Body of pancreas (tissue), 4 donors: ENCODE data around the gene BEAN1. TPM values are rescaled to one million over a fixed set of nuclear protein-coding genes. Genes with fewer than 3 reads are reported as not detected.

ENCODE experiments used
- ATAC-seq: fragments of 150-250 bp; one replicate; pipeline ENCODE4 v1.9.1; 2016
- DNase-seq, 4 donors: peaks; one replicate each; pipeline ENCODE4 v3.0.0-alpha.2; 2019
- H3K27ac ChIP-seq, 4 donors: fragments of 200-600 bp; sonication (generic); 1 replicate in 3 of 4; 2 replicates in 1 of 4; pipeline versions ENCODE4 v1.5.1 to v1.6.1; 2016 to 2019; ENCODE audit warnings: mild to moderate bottlenecking in 1 of 4, mixed read lengths in 1 of 4, moderate library complexity in 1 of 4
- H3K27me3 ChIP-seq, 2 donors: fragments of 200-600 bp; sonication (generic); one replicate each; pipeline ENCODE4 v1.6.0; 2016; ENCODE audit warnings: mild to moderate bottlenecking in 1 of 2
- H3K36me3 ChIP-seq, 2 donors: fragments of 200-600 bp; sonication (generic); replicated peaks in 1 of 2; 2 replicates each; pipeline ENCODE4 v1.5.1; 2016; ENCODE audit warnings: low read depth in 2 of 2; ENCODE audit not compliant: insufficient read depth in 1 of 2
- H3K4me1 ChIP-seq: fragments of 200-600 bp; sonication (generic); one replicate; pipeline ENCODE4 v1.6.0; 2016
- H3K4me3 ChIP-seq, 2 donors: fragments of 200-600 bp; sonication (generic); 1 replicate in 1 of 2; 2 replicates in 1 of 2; pipeline ENCODE4 v1.5.1; 2016 to 2019
- H3K9me3 ChIP-seq, 3 donors: fragments of 200-600 bp; sonication (generic); 1 replicate in 2 of 3; 2 replicates in 1 of 3; pipeline ENCODE4 v1.5.1; 2016
- CTCF ChIP-seq, 7 experiments: fragments of 450-650 bp in 4 of 7; fragments of 200-600 bp in 3 of 7; sonication (generic) in 3 of 7; IDR thresholded peaks; one replicate each; pipeline ENCODE4 v1.5.1; 2016 to 2019; ENCODE audit warnings: antibody characterized with exemption in 7 of 7
- POLR2A ChIP-seq, 3 donors: fragments of 450-650 bp; IDR thresholded peaks; one replicate each; pipeline ENCODE4 v1.6.1; 2016; ENCODE audit warnings: antibody characterized with exemption in 3 of 3, mild to moderate bottlenecking in 2 of 3
- WGBS, 2 donors: methylation state at CpG; one replicate each; pipeline ENCODE4 v1.1.5; 2017; 5-methylcytosine and 5-hydroxymethylcytosine counted together
- intact Hi-C: fragments of 100-400 bp; cut with DNase I; formaldehyde crosslinking; loops from one replicate; pipeline ENCODE4 v1.15.1; 2023
- total RNA-seq, 2 donors: library from RNA; depleted of rRNA; stranded (reverse); fragments of >200 nt; gene quantifications; one replicate each; pipeline ENCODE4 v1.1.0, GENCODE V29; 2016

Gene BEAN1
- total RNA-seq, 2 donors from 2014 or later, result not detected

- WGBS, 2 donors, result 74 to 93% methylated on average over 5 to 6 of the region's 6 CpGs
- intact Hi-C loops, result loop anchor here (10.0 kb wide), 2 partner anchors 59 to 81 kb away; no protein-coding TSS in a partner anchor
- ATAC-seq, result no peak
These were observed 58.3 kb downstream of the BEAN1 start for GRCh38 chr16:66485376-66485775.

GRCh38 chr16:66486199-66486772 is 59.2 kb downstream of the BEAN1 start:
- DNase-seq, result no peak

More at GRCh38 chr16:66485376-66485775, 58.3 kb downstream of the BEAN1 start:
- TF ChIP-seq POLR2A (IDR thresholded peaks at IDR 0.05), result no peak
- TF ChIP-seq CTCF (IDR thresholded peaks at IDR 0.05), result no peak
- Histone ChIP-seq H3K27me3 (no peaks in the 10 kb centered on the region), H3K4me1 (peaks cover 10% of the 10 kb centered on the region), H3K4me3 (no peak overlapping the region), H3K9me3 (no peaks in the 10 kb centered on the region), H3K36me3 (no peaks in the 10 kb centered on the region), H3K27ac (no peak overlapping the region)
- no peak for DNase-seq

GRCh38 chr16:66486773-66487579 is 59.9 kb downstream of the BEAN1 start:
- H3K27me3 ChIP-seq, result no peaks in the 10 kb centered on the region
- peaks cover 10% of the 10 kb centered on the region for H3K4me1 ChIP-seq
- H3K27ac ChIP-seq, result peak overlapping the region in 1 of 4 donors; percentile 29
- no peak overlapping the region for H3K4me3 ChIP-seq
- DNase-seq, result peak in 2 of 4 donors; percentile 9 to 33
- ATAC-seq, result no peak
- H3K9me3 ChIP-seq, result no peaks in the 10 kb centered on the region
- 85 to 90% methylated on average over 3 of the region's 3 CpGs for WGBS, 2 donors
- H3K36me3 ChIP-seq, result no peaks in the 10 kb centered on the region
- intact Hi-C loops, result loop anchor here (10.0 kb wide), 2 partner anchors 58 to 82 kb away; no protein-coding TSS in a partner anchor
- TF ChIP-seq CTCF (IDR thresholded peaks at IDR 0.05) (no peak), POLR2A (IDR thresholded peaks at IDR 0.05) (no peak)

More at GRCh38 chr16:66486199-66486772, 59.2 kb downstream of the BEAN1 start:
- 89% methylated on average over 11 to 12 of the region's 12 CpGs for WGBS, 2 donors
- TF ChIP-seq POLR2A (IDR thresholded peaks at IDR 0.05) (no peak), CTCF (IDR thresholded peaks at IDR 0.05) (no peak)
- H3K27me3 ChIP-seq, result no peaks in the 10 kb centered on the region
- peak overlapping the region in 1 of 4 donors; percentile 29 for H3K27ac ChIP-seq
- peaks cover 10% of the 10 kb centered on the region for H3K4me1 ChIP-seq
- intact Hi-C loops, result loop anchor here (10.0 kb wide), 2 partner anchors 59 to 81 kb away; no protein-coding TSS in a partner anchor
- no peaks in the 10 kb centered on the region for H3K36me3 ChIP-seq
- ATAC-seq, result no peak
- no peaks in the 10 kb centered on the region for H3K9me3 ChIP-seq
- H3K4me3 ChIP-seq, result no peak overlapping the region

GRCh38 chr16:66487580-66488275 is 60.6 kb downstream of the BEAN1 start:
- DNase-seq, result peak in 1 of 4 donors; percentile 10
- H3K4me1 ChIP-seq, result peaks cover 10% of the 10 kb centered on the region
- 50 to 80% methylated on average over 4 to 5 of the region's 5 CpGs for WGBS, 2 donors
- H3K27ac ChIP-seq, result peak overlapping the region in 1 of 4 donors; percentile 29
- no peaks in the 10 kb centered on the region for H3K9me3 ChIP-seq
- H3K27me3 ChIP-seq, result no peaks in the 10 kb centered on the region
- intact Hi-C loops, result loop anchor here (10.0 kb wide), 2 partner anchors 57 to 83 kb away; no protein-coding TSS in a partner anchor
- TF ChIP-seq CTCF (IDR thresholded peaks at IDR 0.05) (no peak), POLR2A (IDR thresholded peaks at IDR 0.05) (no peak)
- H3K36me3 ChIP-seq, result no peaks in the 10 kb centered on the region
- ATAC-seq, result no peak
- no peak overlapping the region for H3K4me3 ChIP-seq
